ENCODE measurements around the gene FBLN2. TPM values are rescaled to one million over a fixed set of nuclear protein-coding genes. Genes with fewer than 3 reads are reported as not detected.

Gene FBLN2
- polyA plus RNA-seq, 4 donors, result 0.45 to 30.8 (median 2.9) TPM

DNA sequence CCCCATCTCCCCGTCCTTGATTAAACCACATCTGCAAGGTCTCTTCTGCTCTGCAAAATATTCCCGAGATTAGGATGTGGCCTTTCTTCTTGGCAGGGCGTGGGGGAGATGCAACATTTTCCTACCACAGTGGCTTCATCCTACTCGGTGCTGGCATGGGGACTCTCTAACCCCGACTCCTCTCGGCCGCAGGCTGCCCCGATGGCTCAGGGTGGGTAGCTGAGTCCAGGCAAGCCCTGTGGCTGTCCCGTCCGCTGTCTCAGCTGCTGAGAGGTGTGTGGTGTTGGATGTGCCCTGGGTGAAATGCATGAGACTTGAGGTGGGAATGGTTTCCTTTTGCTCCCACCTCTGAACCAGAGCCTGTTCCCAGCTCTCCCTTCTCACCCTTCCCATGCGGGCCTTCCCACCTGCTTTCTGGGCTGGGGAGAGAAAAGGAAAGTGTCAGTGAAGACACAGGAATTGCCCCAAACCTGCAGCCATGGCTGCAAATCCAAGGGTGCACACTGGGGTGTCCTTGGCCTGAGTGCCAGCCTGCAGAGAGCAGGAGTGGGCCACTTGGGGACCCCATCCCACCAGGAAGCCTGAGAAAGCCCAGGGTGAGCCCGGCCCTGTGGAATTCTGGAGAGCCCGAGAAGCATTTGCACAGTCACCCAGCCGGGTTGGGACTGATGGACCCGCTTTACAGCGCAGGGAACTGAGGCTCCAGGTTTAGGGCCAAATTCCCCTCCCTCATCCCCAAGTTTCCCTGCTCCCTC is 115.0 kb downstream of the FBLN2 start:
- no peak overlapping the region for H3K27ac ChIP-seq (ENCODE audit: low read depth in 1 of 3, low read length in 2 of 3)
- H3K36me3 ChIP-seq (ENCODE audit: control insufficient read depth in 3 of 3, insufficient read depth in 2 of 3, low read depth in 1 of 3, low read length in 3 of 3), result no peaks in the 10 kb centered on the region
- DNase-seq (no peak), FAIRE-seq (no peak)
- no peaks in the 10 kb centered on the region for H3K4me1 ChIP-seq (ENCODE audit: control insufficient read depth in 3 of 3, insufficient read depth in 2 of 3, low read depth in 1 of 3, low read length in 2 of 3)
- WGBS, 3 donors, result 80 to 82% (median 80%) methylated on average over 16 of the region's 16 CpGs
- H3K27me3 ChIP-seq (ENCODE audit: control insufficient read depth in 3 of 3, insufficient read depth in 3 of 3, low read length in 3 of 3), result peaks cover 0 to 3% (median 1%) of the 10 kb centered on the region in 3 donors
- no peak overlapping the region for H3K4me3 ChIP-seq (ENCODE audit: low read depth in 1 of 3, low read length in 3 of 3)
- H3K9me3 ChIP-seq (ENCODE audit: control insufficient read depth in 2 of 2, insufficient read depth in 1 of 2, low read depth in 1 of 2, low read length in 1 of 2), result no peaks in the 10 kb centered on the region

DNA sequence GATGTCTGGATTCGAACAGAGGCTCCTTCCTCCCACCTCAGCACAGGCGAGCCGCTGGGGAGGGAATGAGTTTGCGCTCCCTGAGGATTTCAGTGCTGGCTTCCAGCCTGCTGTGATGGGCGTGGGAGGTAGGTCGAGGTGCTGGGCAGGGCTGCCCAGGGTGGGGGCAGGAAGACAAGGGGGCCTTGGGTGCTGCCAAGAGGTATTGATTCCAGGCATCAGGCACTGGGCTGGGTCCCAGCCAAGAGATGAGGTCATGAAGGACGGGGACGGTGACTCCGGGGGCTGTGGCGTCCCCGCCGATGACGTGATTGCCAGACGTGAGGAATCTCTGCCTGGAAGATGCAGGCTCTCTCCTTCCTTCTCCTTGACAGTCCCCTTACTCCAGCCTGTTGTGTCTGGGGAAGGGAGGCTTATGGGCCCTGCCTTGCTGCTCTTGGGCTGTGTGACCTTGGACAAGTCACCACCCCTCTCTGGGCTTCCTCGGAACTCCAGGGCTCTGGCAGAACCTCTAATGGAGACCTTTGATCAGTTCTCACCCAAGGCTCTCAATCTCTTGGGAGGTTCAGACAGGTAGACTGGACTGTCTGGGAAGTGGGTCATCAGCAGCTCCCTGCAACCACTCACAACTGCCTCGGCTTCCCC is 116.8 kb downstream of the FBLN2 start:
- H3K4me1 ChIP-seq (ENCODE audit: control insufficient read depth in 3 of 3, insufficient read depth in 2 of 3, low read depth in 1 of 3, low read length in 2 of 3), result no peaks in the 10 kb centered on the region
- FAIRE-seq (no peak), DNase-seq (no peak)
- WGBS, 3 donors, result 42 to 71% (median 43%) methylated on average over 16 of the region's 16 CpGs
- H3K36me3 ChIP-seq (ENCODE audit: control insufficient read depth in 3 of 3, insufficient read depth in 2 of 3, low read depth in 1 of 3, low read length in 3 of 3), result no peaks in the 10 kb centered on the region
- H3K27ac ChIP-seq (ENCODE audit: low read depth in 1 of 3, low read length in 2 of 3), result no peak overlapping the region
- H3K9me3 ChIP-seq (ENCODE audit: control insufficient read depth in 2 of 2, insufficient read depth in 1 of 2, low read depth in 1 of 2, low read length in 1 of 2), result no peaks in the 10 kb centered on the region
- no peak overlapping the region for H3K4me3 ChIP-seq (ENCODE audit: low read depth in 1 of 3, low read length in 3 of 3)
- peaks cover 0 to 4% (median 3%) of the 10 kb centered on the region in 3 donors for H3K27me3 ChIP-seq (ENCODE audit: control insufficient read depth in 3 of 3, insufficient read depth in 3 of 3, low read length in 3 of 3)

DNA sequence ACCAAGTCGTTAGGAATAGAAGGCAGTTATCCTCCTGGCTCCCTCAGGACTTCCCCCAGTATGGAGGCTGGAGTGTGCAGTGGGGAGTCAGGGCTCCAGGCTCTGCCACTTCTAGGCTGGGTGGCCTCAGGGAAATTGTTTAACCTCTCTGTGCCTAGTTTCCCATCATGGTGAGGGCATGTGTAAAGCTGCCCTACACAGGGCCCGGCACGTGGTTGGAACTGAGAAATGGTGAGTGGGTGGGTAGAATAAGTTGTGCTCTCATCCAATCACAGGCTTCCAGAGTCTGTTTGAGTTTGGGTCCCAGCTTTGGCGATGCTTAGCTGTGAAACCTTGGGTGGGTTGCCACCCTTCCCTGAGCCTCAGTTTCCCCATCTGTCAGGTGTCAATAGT is 117.3 kb downstream of the FBLN2 start:
- H3K9me3 ChIP-seq (ENCODE audit: control insufficient read depth in 2 of 2, insufficient read depth in 1 of 2, low read depth in 1 of 2, low read length in 1 of 2), result no peaks in the 10 kb centered on the region
- no peaks in the 10 kb centered on the region for H3K36me3 ChIP-seq (ENCODE audit: control insufficient read depth in 3 of 3, insufficient read depth in 2 of 3, low read depth in 1 of 3, low read length in 3 of 3)
- 61 to 67% (median 64%) methylated on average over 4 of the region's 4 CpGs for WGBS, 3 donors
- no peak for FAIRE-seq
- no peak overlapping the region for H3K27ac ChIP-seq (ENCODE audit: low read depth in 1 of 3, low read length in 2 of 3)
- no peak overlapping the region for H3K4me3 ChIP-seq (ENCODE audit: low read depth in 1 of 3, low read length in 3 of 3)
- no peak for DNase-seq
- no peaks in the 10 kb centered on the region for H3K4me1 ChIP-seq (ENCODE audit: control insufficient read depth in 3 of 3, insufficient read depth in 2 of 3, low read depth in 1 of 3, low read length in 2 of 3)
- peaks cover 0 to 4% (median 3%) of the 10 kb centered on the region in 3 donors for H3K27me3 ChIP-seq (ENCODE audit: control insufficient read depth in 3 of 3, insufficient read depth in 3 of 3, low read length in 3 of 3)

DNA sequence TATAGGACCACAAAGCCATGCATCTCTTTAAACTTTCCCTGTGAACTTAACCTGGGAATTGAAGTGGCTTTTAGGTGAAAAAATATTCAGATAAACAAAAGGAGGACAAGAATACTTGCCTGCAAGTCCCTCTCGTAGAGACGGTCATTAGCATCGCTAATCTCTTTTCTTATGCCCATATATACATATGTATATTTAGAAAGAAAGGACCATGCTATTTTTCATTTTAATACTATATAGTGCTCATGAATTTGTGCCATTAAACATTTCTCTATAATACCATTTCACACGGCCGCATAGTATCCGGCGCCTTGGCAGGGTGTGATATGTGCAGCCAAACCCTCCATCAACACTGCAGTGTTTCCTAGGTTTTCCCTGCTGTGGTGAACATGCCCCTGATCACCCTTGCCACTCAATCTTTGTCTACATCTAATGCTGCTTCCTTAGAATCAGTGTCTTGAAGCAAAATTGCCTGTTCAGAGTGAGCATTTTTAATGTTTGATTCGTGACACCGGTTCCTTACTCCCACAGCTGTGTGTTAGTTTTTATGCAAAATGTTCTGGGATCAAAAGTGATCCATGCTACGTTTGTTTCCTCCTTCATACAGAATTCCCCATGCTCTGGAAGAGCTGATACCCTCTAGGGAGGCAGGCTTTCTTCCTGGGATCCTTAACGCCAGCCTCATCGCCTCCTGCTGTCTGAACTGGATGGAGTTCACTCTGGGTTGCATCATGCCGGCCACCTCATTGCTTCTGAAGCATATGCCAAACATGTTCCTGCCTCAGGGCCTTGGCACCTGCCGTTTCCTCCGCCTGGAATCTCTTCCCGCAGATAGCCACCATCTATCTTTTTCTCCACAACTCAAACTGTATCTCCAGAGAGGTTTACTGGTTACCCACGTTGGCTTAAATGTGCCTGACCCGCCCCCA is 118.1 kb downstream of the FBLN2 start:
- 70 to 76% (median 70%) methylated on average over 18 of the region's 18 CpGs for WGBS, 3 donors
- DNase-seq (no peak), FAIRE-seq (no peak)
- no peaks in the 10 kb centered on the region for H3K9me3 ChIP-seq (ENCODE audit: control insufficient read depth in 2 of 2, insufficient read depth in 1 of 2, low read depth in 1 of 2, low read length in 1 of 2)
- H3K4me3 ChIP-seq (ENCODE audit: low read depth in 1 of 3, low read length in 3 of 3), result no peak overlapping the region
- H3K27ac ChIP-seq (ENCODE audit: low read depth in 1 of 3, low read length in 2 of 3), result no peak overlapping the region
- H3K27me3 ChIP-seq (ENCODE audit: control insufficient read depth in 3 of 3, insufficient read depth in 3 of 3, low read length in 3 of 3), result peaks cover 0 to 4% (median 3%) of the 10 kb centered on the region in 3 donors
- no peaks in the 10 kb centered on the region for H3K36me3 ChIP-seq (ENCODE audit: control insufficient read depth in 3 of 3, insufficient read depth in 2 of 3, low read depth in 1 of 3, low read length in 3 of 3)
- H3K4me1 ChIP-seq (ENCODE audit: control insufficient read depth in 3 of 3, insufficient read depth in 2 of 3, low read depth in 1 of 3, low read length in 2 of 3), result no peaks in the 10 kb centered on the region

GRCh38 chr3:13668136-13668535 is 119.2 kb downstream of the FBLN2 start:
- Histone ChIP-seq H3K27ac (ENCODE audit: low read depth in 1 of 3, low read length in 2 of 3) (no peak overlapping the region), H3K36me3 (ENCODE audit: control insufficient read depth in 3 of 3, insufficient read depth in 2 of 3, low read depth in 1 of 3, low read length in 3 of 3) (no peaks in the 10 kb centered on the region), H3K4me3 (ENCODE audit: low read depth in 1 of 3, low read length in 3 of 3) (no peak overlapping the region), H3K27me3 (ENCODE audit: control insufficient read depth in 3 of 3, insufficient read depth in 3 of 3, low read length in 3 of 3) (peaks cover 0 to 8% (median 3%) of the 10 kb centered on the region in 3 donors), H3K9me3 (ENCODE audit: control insufficient read depth in 2 of 2, insufficient read depth in 1 of 2, low read depth in 1 of 2, low read length in 1 of 2) (no peaks in the 10 kb centered on the region), H3K4me1 (ENCODE audit: control insufficient read depth in 3 of 3, insufficient read depth in 2 of 3, low read depth in 1 of 3, low read length in 2 of 3) (no peaks in the 10 kb centered on the region)
- DNase-seq (no peak), FAIRE-seq (no peak)
- WGBS, 3 donors, result 46 to 55% (median 52%) methylated on average over 5 of the region's 5 CpGs

GRCh38 chr3:13669457-13669856 is 120.5 kb downstream of the FBLN2 start:
- H3K4me1 ChIP-seq (ENCODE audit: control insufficient read depth in 3 of 3, insufficient read depth in 2 of 3, low read depth in 1 of 3, low read length in 2 of 3), result no peaks in the 10 kb centered on the region
- H3K9me3 ChIP-seq (ENCODE audit: control insufficient read depth in 2 of 2, insufficient read depth in 1 of 2, low read depth in 1 of 2, low read length in 1 of 2), result no peaks in the 10 kb centered on the region
- DNase-seq (no peak), FAIRE-seq (no peak)
- no peaks in the 10 kb centered on the region for H3K36me3 ChIP-seq (ENCODE audit: control insufficient read depth in 3 of 3, insufficient read depth in 2 of 3, low read depth in 1 of 3, low read length in 3 of 3)
- WGBS, 3 donors, result 22 to 55% (median 33%) methylated on average over 1 of the region's 1 CpG
- H3K4me3 ChIP-seq (ENCODE audit: low read depth in 1 of 3, low read length in 3 of 3), result no peak overlapping the region
- peaks cover 0 to 8% (median 3%) of the 10 kb centered on the region in 3 donors for H3K27me3 ChIP-seq (ENCODE audit: control insufficient read depth in 3 of 3, insufficient read depth in 3 of 3, low read length in 3 of 3)
- no peak overlapping the region for H3K27ac ChIP-seq (ENCODE audit: low read depth in 1 of 3, low read length in 2 of 3)

GRCh38 chr3:13670292-13670691 is 121.4 kb downstream of the FBLN2 start:
- FAIRE-seq, result no peak
- Histone ChIP-seq H3K4me1 (ENCODE audit: control insufficient read depth in 3 of 3, insufficient read depth in 2 of 3, low read depth in 1 of 3, low read length in 2 of 3) (no peaks in the 10 kb centered on the region), H3K4me3 (ENCODE audit: low read depth in 1 of 3, low read length in 3 of 3) (no peak overlapping the region), H3K9me3 (ENCODE audit: control insufficient read depth in 2 of 2, insufficient read depth in 1 of 2, low read depth in 1 of 2, low read length in 1 of 2) (no peaks in the 10 kb centered on the region), H3K36me3 (ENCODE audit: control insufficient read depth in 3 of 3, insufficient read depth in 2 of 3, low read depth in 1 of 3, low read length in 3 of 3) (no peaks in the 10 kb centered on the region), H3K27ac (ENCODE audit: low read depth in 1 of 3, low read length in 2 of 3) (no peak overlapping the region), H3K27me3 (ENCODE audit: control insufficient read depth in 3 of 3, insufficient read depth in 3 of 3, low read length in 3 of 3) (peaks cover 0 to 8% (median 2%) of the 10 kb centered on the region in 3 donors)
- DNase-seq, result no peak
- 66 to 78% (median 70%) methylated on average over 4 of the region's 4 CpGs for WGBS, 3 donors

- Histone ChIP-seq H3K27me3 (ENCODE audit: control insufficient read depth in 3 of 3, insufficient read depth in 3 of 3, low read length in 3 of 3) (peaks cover 0 to 8% (median 0%) of the 10 kb centered on the region in 3 donors), H3K4me3 (ENCODE audit: low read depth in 1 of 3, low read length in 3 of 3) (no peak overlapping the region), H3K9me3 (ENCODE audit: control insufficient read depth in 2 of 2, insufficient read depth in 1 of 2, low read depth in 1 of 2, low read length in 1 of 2) (no peaks in the 10 kb centered on the region), H3K4me1 (ENCODE audit: control insufficient read depth in 3 of 3, insufficient read depth in 2 of 3, low read depth in 1 of 3, low read length in 2 of 3) (no peaks in the 10 kb centered on the region), H3K27ac (ENCODE audit: low read depth in 1 of 3, low read length in 2 of 3) (no peak overlapping the region), H3K36me3 (ENCODE audit: control insufficient read depth in 3 of 3, insufficient read depth in 2 of 3, low read depth in 1 of 3, low read length in 3 of 3) (no peaks in the 10 kb centered on the region)
- no peak for FAIRE-seq
- 69 to 70% (median 70%) methylated on average over 10 of the region's 10 CpGs for WGBS, 3 donors
- no peak for DNase-seq
Measured at GRCh38 chr3:13671482-13672233, 122.7 kb downstream of the FBLN2 start.

Data from small intestine (tissue), 7 donors.